T-cell (primary cell): Measurements from ENCODE around the gene WDR62. TPM values are rescaled to one million over a fixed set of nuclear protein-coding genes. Genes with fewer than 3 reads are reported as not detected.

ENCODE experiments used
- ATAC-seq, 4 experiments: fragments of 200-7000 bp in 3 of 4; fragments of 150-1000 bp in 1 of 4; cut with Tn5 transposase; replicated peaks in 1 of 4; 1 replicate in 3 of 4; 2 replicates in 1 of 4; pipeline ENCODE4 v1.10.0; 2021; ENCODE audit warnings: moderate library complexity in 3 of 4, mild to moderate bottlenecking in 2 of 4, moderate number of reproducible peaks in 1 of 4
- CTCF ChIA-PET, 2 donors: fragments of 300-600 bp; sonication (Branson Sonifier 250); formaldehyde crosslinking; loops; one replicate each; lab custom pipeline; 2022; ENCODE audit warnings: antibody characterized with exemption in 2 of 2; lab: Charles Lee
- POLR2A ChIA-PET, 2 donors: fragments of 300-600 bp; sonication (Branson Sonifier 250); formaldehyde crosslinking; loops; one replicate each; lab custom pipeline; 2022; ENCODE audit warnings: antibody characterized with exemption in 2 of 2; lab: Charles Lee
- DNase-seq, 35 experiments: peaks; one replicate each; pipeline versions ENCODE4 v3.0.0 to v3.0.0-alpha.2; 2013 to 2023
- H3K27ac ChIP-seq: one replicate; pipeline ENCODE4 v1.5.1; 2013; ENCODE audit warnings: low read length
- H3K27me3 ChIP-seq, 2 experiments: replicated peaks in 1 of 2; 1 replicate in 1 of 2; 2 replicates in 1 of 2; pipeline versions ENCODE4 v1.6.1 to v1.7.0; 2013; ENCODE audit warnings: low read length in 1 of 2, mixed read lengths in 1 of 2; ENCODE audit not compliant: control insufficient read depth in 2 of 2, insufficient read depth in 2 of 2; ENCODE audit errors: extremely low read depth in 1 of 2
- H3K36me3 ChIP-seq, 2 donors: 1 replicate in 1 of 2; 2 replicates in 1 of 2; pipeline versions ENCODE4 v1.6.1 to v1.7.0; 2013; ENCODE audit warnings: low read length in 1 of 2; ENCODE audit not compliant: control insufficient read depth in 2 of 2, insufficient read depth in 1 of 2; ENCODE audit errors: extremely low read depth in 1 of 2
- H3K4me1 ChIP-seq, 2 experiments: 1 replicate in 1 of 2; 2 replicates in 1 of 2; pipeline versions ENCODE4 v1.6.1 to v1.7.0; 2013; ENCODE audit warnings: low read length in 2 of 2, mixed read lengths in 1 of 2; ENCODE audit not compliant: insufficient read depth in 2 of 2, control insufficient read depth in 1 of 2; ENCODE audit errors: extremely low read depth in 1 of 2
- H3K4me3 ChIP-seq, 2 donors: 1 replicate in 1 of 2; 2 replicates in 1 of 2; pipeline versions ENCODE4 v1.5.1 to v1.7.0; 2013; ENCODE audit warnings: mild to moderate bottlenecking in 2 of 2, low read length in 1 of 2, moderate library complexity in 1 of 2; ENCODE audit not compliant: control insufficient read depth in 1 of 2; ENCODE audit errors: extremely low read depth in 1 of 2
- H3K9me3 ChIP-seq: 2 replicates; pipeline ENCODE4 v1.7.0; 2013
- H3K27ac Mint-ChIP-seq, 2 donors: one replicate each; pipeline ENCODE4 v1.8.0; 2020 to 2021; ENCODE audit warnings: mild to moderate bottlenecking in 2 of 2, mixed read lengths in 2 of 2
- H3K27me3 Mint-ChIP-seq, 2 donors: one replicate each; pipeline ENCODE4 v1.8.0; 2021 to 2022; ENCODE audit warnings: mixed read lengths in 2 of 2
- H3K36me3 Mint-ChIP-seq: one replicate; pipeline ENCODE4 v1.8.0; 2021; ENCODE audit warnings: mixed read lengths
- H3K4me1 Mint-ChIP-seq, 3 donors: one replicate each; pipeline ENCODE4 v1.8.0; 2020 to 2022; ENCODE audit warnings: mixed read lengths in 3 of 3, mild to moderate bottlenecking in 1 of 3
- H3K4me3 Mint-ChIP-seq, 3 donors: one replicate each; pipeline ENCODE4 v1.8.0; 2020 to 2022; ENCODE audit warnings: mild to moderate bottlenecking in 3 of 3, mixed read lengths in 3 of 3, moderate library complexity in 3 of 3
- H3K9me3 Mint-ChIP-seq, 3 donors: one replicate each; pipeline ENCODE4 v1.8.0; 2020 to 2022; ENCODE audit warnings: mixed read lengths in 3 of 3
- WGBS: methylation state at CpG from one replicate; pipeline ENCODE4 v1.1.5; 2013; ENCODE audit warnings: missing lambda C conversion rate; ENCODE audit not compliant: insufficient coverage; 5-methylcytosine and 5-hydroxymethylcytosine counted together
- total RNA-seq, 35 experiments: library from RNA in 6 of 35; stranded (reverse) in 6 of 35; fragments of 120-200 nt in 1 of 35; gene quantifications; one replicate each; pipeline versions ENCODE4 v1.2.1 to v1.2.4 and lab custom pipeline; 2013 to 2026

The WDR62 gene
- total RNA-seq, 5 donors from 2014 or later (not counting 1 experiment from before 2014, with no cell fraction given), result 1.3 to 3.3 (median 2.2) TPM

- Histone ChIP-seq H3K4me1 (no peaks in the 10 kb centered on the region), H3K27ac (no peak overlapping the region), H3K36me3 (peaks cover 2 to 5% of the 10 kb centered on the region in 2 donors), H3K27me3 (no peaks in the 10 kb centered on the region), H3K4me3 (no peak overlapping the region), H3K9me3 (no peaks in the 10 kb centered on the region)
- H3K27ac Mint-ChIP-seq, result no peak overlapping the region
- peaks cover 4% of the 10 kb centered on the region for H3K36me3 Mint-ChIP-seq
- no peaks in the 10 kb centered on the region for H3K27me3 Mint-ChIP-seq
- DNase-seq (no peak), ATAC-seq (no peak)
- CTCF ChIA-PET, result no interaction called here
- WGBS, result 100% methylated on average over 10 of the region's 12 CpGs
- no peak overlapping the region for H3K4me3 Mint-ChIP-seq
- H3K9me3 Mint-ChIP-seq, result no peaks in the 10 kb centered on the region
- POLR2A ChIA-PET, result no interaction called here
- no peaks in the 10 kb centered on the region for H3K4me1 Mint-ChIP-seq
Observed at GRCh38 chr19:36084231-36085009, 29.7 kb downstream of the WDR62 start.

- Mint-ChIP-seq H3K4me1 (no peaks in the 10 kb centered on the region), H3K9me3 (no peaks in the 10 kb centered on the region), H3K27me3 (no peaks in the 10 kb centered on the region), H3K4me3 (no peak overlapping the region), H3K36me3 (peaks cover 4% of the 10 kb centered on the region), H3K27ac (no peak overlapping the region)
- Histone ChIP-seq H3K27ac (no peak overlapping the region), H3K4me3 (no peak overlapping the region), H3K27me3 (no peaks in the 10 kb centered on the region), H3K36me3 (peaks cover 2 to 5% of the 10 kb centered on the region in 2 donors), H3K4me1 (no peaks in the 10 kb centered on the region), H3K9me3 (no peaks in the 10 kb centered on the region)
- DNase-seq, result no peak
- ChIA-PET POLR2A (no interaction called here), CTCF (no interaction called here)
- 100% methylated on average over 5 of the region's 9 CpGs for WGBS
- no peak for ATAC-seq
Observed at GRCh38 chr19:36086326-36086725, 31.6 kb downstream of the WDR62 start.

- POLR2A ChIA-PET, result interaction anchor here in 1 of 2 donors (0.5 kb wide), 1 partner anchor 36 kb away, joined by 3 read pairs; no protein-coding TSS in a partner anchor
- no peak overlapping the region for H3K27ac Mint-ChIP-seq
Observed at GRCh38 chr19:36089847-36090246, 35.1 kb downstream of the WDR62 start.

DNA sequence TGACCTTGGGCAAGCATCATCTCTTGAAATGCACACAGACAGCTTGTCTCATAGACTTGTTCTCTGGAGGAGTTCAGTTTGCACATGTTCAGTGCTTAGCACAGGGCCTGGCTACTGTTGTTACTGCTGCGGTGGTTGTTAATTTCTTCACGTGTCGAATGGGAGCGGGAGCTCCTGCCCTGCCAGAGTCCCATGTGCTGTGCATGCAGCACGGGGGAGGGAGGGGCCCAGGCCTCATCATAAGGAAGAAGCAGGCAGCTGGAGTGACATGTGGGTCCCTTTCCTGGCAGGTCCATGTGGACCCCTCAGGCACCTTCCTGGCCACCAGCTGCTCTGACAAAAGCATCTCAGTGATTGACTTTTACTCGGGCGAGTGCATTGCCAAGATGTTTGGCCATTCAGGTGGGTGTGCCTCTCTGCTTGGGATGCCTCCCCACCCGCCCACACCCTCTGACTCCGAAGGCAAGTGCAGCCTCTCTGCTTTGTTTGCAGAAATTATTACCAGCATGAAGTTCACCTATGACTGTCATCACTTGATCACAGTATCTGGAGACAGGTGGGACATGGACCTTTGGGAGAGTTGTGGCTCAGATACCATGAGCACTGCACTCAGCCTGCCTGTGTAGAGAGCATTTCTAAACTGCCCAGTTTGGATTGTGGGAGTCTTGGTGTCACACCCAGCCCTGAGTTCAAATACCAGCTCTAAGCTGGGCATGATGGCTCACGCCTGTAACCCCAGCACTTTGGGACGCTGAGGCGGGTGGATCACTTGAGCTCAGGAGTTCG is 36.4 kb downstream of the WDR62 start:
- Mint-ChIP-seq H3K9me3 (no peaks in the 10 kb centered on the region), H3K27me3 (no peaks in the 10 kb centered on the region), H3K36me3 (no peaks in the 10 kb centered on the region), H3K4me1 (peaks cover 0 to 13% (median 10%) of the 10 kb centered on the region in 3 donors), H3K27ac (no peak overlapping the region), H3K4me3 (no peak overlapping the region)
- WGBS, result 97% methylated on average over 8 of the region's 13 CpGs
- no peak for ATAC-seq
- no peak for DNase-seq
- no peak overlapping the region for H3K4me3 ChIP-seq
- CTCF ChIA-PET, result interaction anchor here in 1 of 2 donors (0.7 kb wide), 1 partner anchor 46 kb away, joined by 3 read pairs; no protein-coding TSS in a partner anchor
- H3K27ac ChIP-seq, result no peak overlapping the region
- H3K27me3 ChIP-seq, result no peaks in the 10 kb centered on the region
- H3K4me1 ChIP-seq, result peaks cover 0 to 14% of the 10 kb centered on the region in 2 experiments
- POLR2A ChIA-PET, result no interaction called here
- no peaks in the 10 kb centered on the region for H3K9me3 ChIP-seq
- H3K36me3 ChIP-seq, result peaks cover 0 to 2% of the 10 kb centered on the region in 2 donors

More at GRCh38 chr19:36089847-36090246, 35.1 kb downstream of the WDR62 start:
- Histone ChIP-seq H3K9me3 (no peaks in the 10 kb centered on the region), H3K27ac (no peak overlapping the region), H3K4me3 (no peak overlapping the region), H3K36me3 (peaks cover 0 to 2% of the 10 kb centered on the region in 2 donors), H3K4me1 (peaks cover 0 to 14% of the 10 kb centered on the region in 2 experiments), H3K27me3 (no peaks in the 10 kb centered on the region)
- Mint-ChIP-seq H3K9me3 (no peaks in the 10 kb centered on the region), H3K4me3 (no peak overlapping the region), H3K36me3 (no peaks in the 10 kb centered on the region), H3K4me1 (peaks cover 0 to 13% (median 10%) of the 10 kb centered on the region in 3 donors), H3K27me3 (no peaks in the 10 kb centered on the region)
- CTCF ChIA-PET, result no interaction called here
- 100% methylated on average over 2 of the region's 5 CpGs for WGBS
- no peak for DNase-seq
- ATAC-seq, result no peak

DNA sequence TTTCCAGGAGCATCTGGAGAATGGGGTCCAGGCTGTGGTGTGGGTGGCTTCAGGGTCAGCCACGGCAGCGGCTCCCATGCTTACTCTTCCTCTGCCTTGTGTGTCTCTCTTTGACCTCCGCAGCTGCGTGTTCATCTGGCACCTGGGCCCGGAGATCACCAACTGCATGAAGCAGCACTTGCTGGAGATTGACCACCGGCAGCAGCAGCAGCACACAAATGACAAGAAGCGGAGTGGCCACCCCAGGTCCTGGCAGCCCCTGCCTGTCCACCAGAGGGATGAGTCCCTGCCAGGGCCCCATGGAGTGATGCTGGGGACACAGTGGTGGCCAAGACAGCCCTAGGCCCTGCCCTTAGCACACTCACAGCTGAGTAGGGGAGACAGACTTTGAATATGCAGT is 37.9 kb downstream of the WDR62 start:
- Histone ChIP-seq H3K4me3 (no peak overlapping the region), H3K36me3 (no peaks in the 10 kb centered on the region), H3K4me1 (peaks cover 0 to 14% of the 10 kb centered on the region in 2 experiments), H3K9me3 (no peaks in the 10 kb centered on the region), H3K27me3 (no peaks in the 10 kb centered on the region), H3K27ac (no peak overlapping the region)
- DNase-seq (no peak), ATAC-seq (no peak)
- ChIA-PET CTCF (no interaction called here), POLR2A (no interaction called here)
- H3K4me1 Mint-ChIP-seq, result peaks cover 0 to 13% (median 10%) of the 10 kb centered on the region in 3 donors
- H3K4me3 Mint-ChIP-seq, result no peak overlapping the region
- H3K9me3 Mint-ChIP-seq, result no peaks in the 10 kb centered on the region
- H3K36me3 Mint-ChIP-seq, result no peaks in the 10 kb centered on the region
- H3K27me3 Mint-ChIP-seq, result no peaks in the 10 kb centered on the region
- 97% methylated on average over 7 of the region's 7 CpGs for WGBS
- peak overlapping the region in 1 of 2 donors; percentile 41 for H3K27ac Mint-ChIP-seq

GRCh38 chr19:36093146-36093662 is 38.5 kb downstream of the WDR62 start:
- H3K4me3 Mint-ChIP-seq, result no peak overlapping the region
- WGBS, result no CpG with 5 or more reads among the region's 5 CpGs
- peaks cover 0 to 14% of the 10 kb centered on the region in 2 experiments for H3K4me1 ChIP-seq

More at GRCh38 chr19:36093146-36093662, 38.5 kb downstream of the WDR62 start:
- Histone ChIP-seq H3K27me3 (no peaks in the 10 kb centered on the region), H3K27ac (no peak overlapping the region), H3K9me3 (no peaks in the 10 kb centered on the region), H3K36me3 (no peaks in the 10 kb centered on the region), H3K4me3 (no peak overlapping the region)
- no peak for DNase-seq
- no peaks in the 10 kb centered on the region for H3K27me3 Mint-ChIP-seq
- no peaks in the 10 kb centered on the region for H3K36me3 Mint-ChIP-seq
- no peak for ATAC-seq
- peaks cover 0 to 13% (median 10%) of the 10 kb centered on the region in 3 donors for H3K4me1 Mint-ChIP-seq
- POLR2A ChIA-PET, result no interaction called here
- H3K27ac Mint-ChIP-seq, result peak overlapping the region in 1 of 2 donors; percentile 41
- no peaks in the 10 kb centered on the region for H3K9me3 Mint-ChIP-seq
- CTCF ChIA-PET, result no interaction called here
